HG03097 (cell line): ENCODE data around the gene TMBIM6.
A peak's percentile ranks its signal among the peaks of the same experiment; 100 is the strongest.
"Not testable (repeated sequence)": the region's sequence is repeated elsewhere in the genome, so short reads cannot be mapped to it uniquely, and the experiment has no call there.

Experiments used
- ATAC-seq: cut with Tn5 transposase; IDR thresholded peaks from one replicate; pipeline ENCODE4 v1.9.1; 2021; ENCODE audit not compliant: unreplicated experiment, low FRiP score

Gene TMBIM6, protein sequence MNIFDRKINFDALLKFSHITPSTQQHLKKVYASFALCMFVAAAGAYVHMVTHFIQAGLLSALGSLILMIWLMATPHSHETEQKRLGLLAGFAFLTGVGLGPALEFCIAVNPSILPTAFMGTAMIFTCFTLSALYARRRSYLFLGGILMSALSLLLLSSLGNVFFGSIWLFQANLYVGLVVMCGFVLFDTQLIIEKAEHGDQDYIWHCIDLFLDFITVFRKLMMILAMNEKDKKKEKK

DNA sequence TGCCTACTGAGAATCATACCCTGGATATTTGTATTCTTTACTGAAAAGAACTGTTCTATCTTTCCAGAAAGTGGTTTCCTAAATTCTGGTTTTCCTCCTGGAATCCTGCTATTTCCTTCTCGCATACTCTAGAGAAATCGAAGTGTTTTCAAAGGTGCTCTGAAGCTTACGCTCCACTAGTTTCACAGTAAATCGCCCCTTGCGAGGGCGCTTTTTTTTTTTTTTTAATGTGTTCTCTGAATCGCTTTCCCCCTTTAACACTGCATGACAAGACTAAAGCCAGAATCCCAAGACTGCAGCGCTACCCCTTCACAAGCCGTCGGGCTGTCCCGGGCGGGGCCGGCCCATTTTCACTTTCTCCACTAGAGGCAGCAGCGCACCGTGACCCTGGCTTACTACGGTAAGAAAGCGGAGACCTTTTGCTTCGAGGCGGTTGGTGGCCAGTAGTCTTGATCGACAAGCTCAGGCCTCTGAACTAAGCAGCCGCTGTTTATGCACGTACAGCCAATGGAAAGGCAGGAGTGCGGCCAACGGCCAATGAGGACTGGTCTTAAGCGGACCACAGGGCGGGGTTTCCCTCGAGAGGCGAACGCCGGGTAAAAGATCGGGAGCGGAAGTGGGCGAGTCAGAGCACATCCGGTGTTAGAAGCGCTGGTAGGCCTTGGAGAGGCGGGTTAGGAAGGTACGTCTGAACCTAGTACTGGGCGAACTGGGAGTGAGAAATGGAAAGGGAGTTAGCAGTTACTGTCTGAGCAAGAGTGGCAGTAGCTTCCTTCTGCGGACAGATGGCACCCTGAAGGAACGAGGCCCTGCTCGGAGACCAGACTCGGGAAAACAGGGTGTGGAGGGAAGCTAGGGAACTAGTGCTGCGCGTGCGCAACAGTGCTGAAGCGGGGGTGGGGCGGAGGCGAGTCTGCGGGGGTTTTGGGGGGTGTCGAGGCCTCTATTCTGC, at the start of gene TMBIM6:
Gene TMBIM6 (plus strand): TSS at position 628 of the 952 bp plus-strand sequence. CDS start 10,937 bp downstream, outside the sequence.
- peak; percentile 97 for ATAC-seq

DNA sequence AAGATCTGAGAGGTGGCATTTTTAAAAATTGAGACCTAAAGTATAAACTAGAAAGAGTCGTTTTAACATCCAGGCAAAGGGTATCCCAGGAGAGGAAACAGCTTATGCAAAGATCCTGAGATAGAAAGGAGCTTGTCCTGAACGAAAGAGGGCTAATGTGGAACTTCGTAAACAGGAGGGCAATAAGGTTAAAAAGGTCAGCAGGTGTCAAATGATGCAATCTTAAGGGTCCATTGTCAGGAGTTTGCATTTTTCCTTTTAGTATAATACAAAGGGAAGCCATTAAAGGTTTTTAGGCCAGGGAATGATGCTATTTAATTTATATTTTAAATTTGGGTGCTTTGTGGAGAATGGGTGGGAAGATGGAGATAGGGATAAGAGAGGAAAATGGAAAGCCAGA, 48.5 kb upstream of the TMBIM6 start:
- ATAC-seq = no peak

DNA sequence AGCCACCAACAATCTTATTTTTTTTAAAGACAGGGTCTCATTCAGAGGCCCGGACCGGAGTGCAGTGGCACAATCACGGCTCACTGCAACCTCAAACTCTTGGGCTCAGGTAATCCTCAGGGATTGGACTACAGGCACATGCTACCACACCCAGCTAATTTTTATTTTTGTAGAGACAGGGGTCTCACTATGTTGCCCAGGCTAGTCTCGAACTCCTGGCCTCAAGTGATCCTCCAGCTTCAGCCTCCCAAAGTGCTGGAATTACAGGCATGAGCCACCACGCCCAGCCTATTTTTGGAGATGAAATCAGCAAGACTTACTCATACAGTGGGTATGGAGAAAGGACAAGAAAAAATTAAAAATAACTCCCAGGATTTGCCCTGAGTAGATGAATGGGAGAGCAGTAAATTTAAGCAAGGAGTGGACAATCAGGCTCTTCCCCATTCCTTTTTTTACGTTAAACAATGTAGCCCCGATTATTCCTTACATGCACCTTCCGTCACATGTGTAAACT, 47.4 kb upstream of the TMBIM6 start:
- ATAC-seq = no peak

DNA sequence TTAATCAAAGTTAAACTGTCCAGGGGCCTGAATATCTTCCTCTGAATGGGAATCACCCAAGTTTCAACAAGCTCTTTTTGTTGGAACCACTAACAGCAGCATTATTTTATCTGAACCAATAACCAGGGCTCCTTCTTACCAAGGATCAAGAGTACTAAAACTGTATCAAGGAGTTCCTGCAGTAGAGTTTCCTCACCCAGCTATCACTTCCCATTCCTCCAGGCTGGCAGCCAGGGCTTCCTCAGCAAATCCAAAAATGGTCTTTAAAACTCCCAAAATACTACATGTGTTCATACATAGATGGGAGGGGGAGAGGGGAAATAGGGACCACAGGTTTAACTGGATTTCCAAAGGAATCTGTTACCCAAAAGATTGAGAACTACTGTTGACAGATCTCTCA, 44.6 kb upstream of the TMBIM6 start:
- ATAC-seq = no peak

DNA sequence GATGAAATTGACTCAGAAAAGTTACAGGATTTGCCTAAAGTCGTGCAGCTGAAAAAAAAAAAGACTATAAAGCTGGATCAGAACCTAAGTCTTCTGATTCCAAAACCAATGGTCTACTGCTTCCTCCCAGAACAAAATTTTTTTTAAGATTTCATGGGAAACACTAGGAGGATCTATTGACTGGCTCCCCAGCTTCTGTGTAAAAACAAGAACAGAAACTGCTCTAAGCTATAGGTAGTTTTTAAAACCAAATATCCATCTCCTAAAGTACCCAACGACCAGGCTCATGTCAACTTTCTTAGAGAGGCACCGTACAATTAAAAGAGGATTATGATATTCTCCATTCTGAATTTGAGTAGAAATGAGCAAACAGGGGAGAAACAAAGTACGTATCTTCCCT, 43.5 kb upstream of the TMBIM6 start:
- ATAC-seq = no peak

DNA sequence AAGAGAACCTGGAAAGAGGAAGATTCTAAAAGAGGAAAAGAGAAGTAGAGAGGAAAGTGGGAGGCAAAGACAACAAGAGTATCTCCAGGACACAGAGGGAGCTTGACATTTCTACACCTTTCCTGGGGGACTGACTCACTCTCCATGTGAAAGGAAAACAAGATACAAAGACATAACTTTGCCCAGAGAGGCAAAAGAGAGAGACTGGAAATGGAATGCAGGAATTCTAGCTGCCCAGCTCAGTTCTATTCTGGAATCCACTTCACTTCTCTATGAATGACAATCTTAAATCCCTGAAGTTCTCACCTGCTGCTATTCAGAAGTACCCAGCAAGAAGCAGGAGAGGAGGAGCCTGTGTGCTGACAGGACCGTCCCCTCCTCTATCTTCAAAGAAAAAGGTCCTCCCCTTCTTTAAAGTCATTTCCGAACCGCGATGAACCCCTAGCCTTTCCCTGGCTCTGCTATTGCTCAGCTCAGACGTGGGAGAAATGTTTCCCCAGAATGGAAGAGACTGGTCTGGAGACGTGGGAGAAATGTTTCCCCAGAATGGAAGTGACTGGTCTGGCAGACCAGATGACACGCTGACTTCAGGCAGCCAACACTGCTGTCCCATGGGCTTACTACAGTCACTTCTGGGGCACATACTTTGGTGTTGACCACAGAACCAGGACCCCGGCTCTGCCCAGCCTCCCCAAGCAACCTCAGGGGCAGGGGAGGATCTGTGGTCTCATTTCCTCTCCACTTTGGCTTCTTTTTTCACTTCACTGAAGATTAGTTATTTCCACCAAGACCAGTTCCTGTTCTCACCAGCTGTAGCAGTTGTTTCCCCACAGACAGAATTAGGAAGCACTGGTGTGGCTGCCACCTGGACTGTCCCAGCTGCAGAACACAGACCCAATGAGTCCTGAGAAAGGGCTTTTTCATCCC, 42.5 kb upstream of the TMBIM6 start:
- peak; percentile 82 for ATAC-seq

DNA sequence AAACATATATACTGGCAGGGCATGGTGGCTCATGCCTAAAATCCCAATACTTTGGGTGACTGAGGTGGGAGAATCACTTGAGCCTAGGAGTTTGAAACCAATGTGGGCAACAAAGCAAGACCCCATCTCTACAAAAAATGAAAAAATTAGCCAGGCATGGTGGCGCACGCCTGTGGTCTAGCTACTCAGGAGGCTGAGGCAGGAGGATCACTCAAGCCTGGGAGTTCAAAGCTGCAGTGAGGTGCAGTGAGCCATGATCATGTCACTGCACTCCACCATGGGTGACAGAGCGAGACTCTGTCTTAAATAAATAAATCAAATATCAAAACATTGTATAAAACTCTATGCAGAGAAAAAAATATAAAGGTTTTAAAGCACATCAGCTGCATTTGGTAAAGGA, 39.3 kb upstream of the TMBIM6 start:
- ATAC-seq = no peak

DNA sequence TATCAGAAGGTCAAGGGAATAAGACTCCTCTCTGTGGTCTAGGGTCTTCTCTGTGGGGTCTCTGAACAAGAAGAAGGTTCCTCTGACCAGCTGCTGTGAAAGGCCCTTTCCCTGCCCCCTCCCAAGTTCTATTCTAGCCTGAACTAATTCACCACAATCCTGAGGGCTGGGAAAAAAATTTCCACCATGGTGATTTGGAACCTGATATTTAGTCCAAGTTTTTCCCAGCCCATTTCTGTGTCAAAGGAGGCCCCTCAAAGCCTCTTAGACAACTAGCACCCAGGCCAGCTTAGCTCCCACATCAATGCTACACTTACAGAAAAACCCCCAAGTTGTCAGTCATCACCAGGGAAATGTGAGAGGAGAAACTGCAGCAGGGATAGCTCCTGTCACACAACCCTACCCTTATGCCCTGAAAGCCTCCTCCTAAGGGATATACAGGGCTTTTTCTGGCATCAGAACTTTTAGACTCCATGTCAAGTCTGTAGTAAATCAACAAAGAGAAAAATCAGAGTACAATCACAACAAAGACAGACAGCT, 38.6 kb upstream of the TMBIM6 start:
- no peak for ATAC-seq

DNA sequence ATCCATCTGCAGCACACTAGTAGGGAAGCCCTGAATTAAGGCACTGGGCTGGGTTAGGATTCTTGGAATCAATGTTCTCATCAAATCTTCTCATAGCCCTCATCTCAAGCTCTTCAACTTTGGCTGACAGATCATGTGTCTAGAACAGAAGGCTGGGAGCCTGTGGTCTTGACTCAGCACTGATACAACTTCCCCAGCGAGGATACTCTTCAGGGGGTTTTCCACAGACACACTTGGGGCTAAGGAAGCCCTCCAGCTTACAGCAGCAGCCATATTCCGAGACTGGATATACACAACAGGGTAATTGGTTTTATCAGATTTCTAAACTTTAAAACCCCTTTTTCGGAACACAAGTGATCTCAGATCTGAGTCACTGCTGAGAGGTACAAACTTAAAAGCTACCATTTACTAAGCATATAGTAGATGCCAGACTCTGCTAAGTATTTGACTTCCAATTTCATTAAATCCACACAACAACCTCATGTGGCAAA, 37.7 kb upstream of the TMBIM6 start:
- ATAC-seq = no peak

DNA sequence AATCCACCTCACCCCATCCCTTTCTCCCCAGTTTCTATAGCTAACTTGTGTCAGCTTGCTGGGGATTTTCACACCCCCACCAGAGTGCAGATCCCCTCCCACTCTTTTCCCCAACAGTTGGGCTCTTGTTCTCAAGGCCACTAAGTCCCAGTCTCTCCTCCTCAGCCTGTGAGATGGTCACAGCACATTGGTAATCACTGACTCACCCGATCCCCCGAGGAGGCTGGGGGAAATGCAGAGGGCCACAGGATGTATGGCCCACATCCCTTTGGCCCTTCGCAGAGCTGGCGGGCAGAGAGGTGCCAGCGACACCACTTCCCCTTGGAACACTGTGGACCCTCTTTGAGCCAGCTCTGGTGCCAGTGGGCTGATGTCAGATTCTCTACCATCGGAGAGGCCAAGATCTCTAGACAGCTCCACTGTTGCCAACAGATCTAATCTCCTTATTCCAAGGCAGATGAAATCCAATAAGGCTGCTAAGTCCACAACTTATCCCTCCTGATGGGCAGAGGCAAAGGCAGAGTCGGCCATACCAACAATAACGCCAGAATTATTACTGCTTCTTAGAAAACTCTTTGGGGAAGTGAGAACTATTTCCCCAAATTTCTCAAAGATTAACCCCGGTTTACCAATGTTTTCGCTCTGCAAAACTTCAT, 35.8 kb upstream of the TMBIM6 start:
- ATAC-seq = no peak

DNA sequence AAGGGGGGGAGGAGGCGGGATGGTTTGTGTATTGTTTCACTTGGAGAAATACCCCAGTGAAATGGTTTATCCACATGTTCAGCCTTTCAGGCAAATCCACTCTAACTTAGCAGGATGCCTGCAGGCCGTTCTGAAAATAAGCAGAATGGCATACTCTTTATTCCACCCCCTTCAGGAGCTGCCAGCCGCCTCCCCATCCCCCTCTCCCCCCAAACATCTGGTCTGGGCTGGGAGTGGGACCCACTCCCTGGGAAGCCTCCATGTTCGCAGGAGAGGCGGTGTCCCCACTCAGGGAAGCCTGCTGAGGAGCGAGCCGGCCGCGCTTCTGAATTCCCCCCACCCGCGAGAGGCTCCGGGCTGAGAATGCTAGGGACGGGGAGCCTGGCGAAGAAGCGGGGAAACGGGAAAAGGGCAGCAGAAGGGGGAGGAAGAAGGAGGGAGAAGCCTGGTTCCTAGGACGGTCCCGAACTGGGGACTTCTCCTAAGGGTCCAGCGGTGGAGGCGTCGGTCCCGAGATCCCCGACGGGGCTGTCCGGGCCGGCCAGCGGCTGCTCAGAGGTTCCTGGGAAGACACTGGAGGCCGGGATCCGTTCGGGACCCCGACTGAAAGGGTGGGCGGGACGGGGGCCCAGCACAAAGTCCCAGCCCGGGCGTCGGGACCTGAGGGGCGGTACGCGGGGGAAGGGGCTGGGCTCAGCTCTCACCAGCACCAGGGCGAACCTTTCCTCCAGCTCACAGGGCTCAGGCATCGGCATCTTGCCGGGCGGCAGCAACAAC, 34.8 kb upstream of the TMBIM6 start:
- ATAC-seq = peak; percentile 20

DNA sequence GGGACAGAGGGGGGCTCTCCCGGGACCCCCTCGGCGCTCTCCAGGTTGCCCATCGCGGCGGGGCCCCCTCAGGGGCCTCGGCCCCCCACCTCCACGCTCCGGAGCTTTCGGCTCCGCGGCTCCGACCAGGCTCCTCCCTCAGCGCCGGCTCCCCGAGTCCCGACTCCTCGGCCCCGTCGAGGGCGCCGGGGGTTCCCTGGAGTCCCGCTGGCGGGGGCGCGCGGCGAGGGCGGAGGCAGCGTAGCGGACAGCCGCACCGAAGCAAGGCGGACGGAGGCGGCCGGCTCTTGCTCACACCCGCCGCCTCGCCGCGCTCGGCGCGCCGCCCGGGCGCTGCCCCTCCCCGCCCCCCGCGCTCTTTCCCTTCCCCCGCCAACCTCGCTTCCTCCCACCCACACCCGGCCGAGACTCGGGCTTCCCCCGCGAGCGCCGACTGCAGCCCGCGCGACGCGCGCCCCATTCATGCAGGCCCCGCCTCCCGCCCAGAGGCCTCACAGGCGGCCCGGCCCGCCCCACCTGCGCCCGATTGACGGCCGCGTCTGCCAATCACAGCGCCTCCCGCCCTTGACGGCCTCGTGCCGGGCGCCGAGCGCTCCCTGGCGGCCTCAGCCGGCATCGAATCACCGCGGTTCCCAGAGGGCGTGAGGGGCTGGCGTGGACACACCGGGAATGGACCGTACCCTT, 34.1 kb upstream of the TMBIM6 start, which contains the start of gene FMNL3:
Gene FMNL3 (minus strand): TSS at position 278 of the 684 bp plus-strand sequence. CDS start 225 bp downstream, at position 53.
- ATAC-seq = peak; percentile 76

DNA sequence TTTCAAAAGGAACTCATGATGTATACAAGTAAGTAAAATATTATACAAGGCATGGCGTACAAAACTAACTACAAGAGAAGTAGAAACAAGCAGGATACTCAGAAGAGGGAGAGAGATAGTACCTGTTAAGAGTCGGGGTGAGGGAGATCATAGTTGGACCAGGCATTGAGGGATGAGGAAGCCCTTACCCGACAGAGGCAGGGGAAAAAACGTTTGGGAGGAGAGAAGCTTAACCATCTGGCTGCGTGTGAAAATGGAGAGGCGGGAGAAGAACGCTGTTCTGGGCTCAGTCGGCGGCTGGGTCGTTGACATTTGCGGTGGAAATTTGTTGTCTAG, 33.6 kb upstream of the TMBIM6 start:
- no peak for ATAC-seq

DNA sequence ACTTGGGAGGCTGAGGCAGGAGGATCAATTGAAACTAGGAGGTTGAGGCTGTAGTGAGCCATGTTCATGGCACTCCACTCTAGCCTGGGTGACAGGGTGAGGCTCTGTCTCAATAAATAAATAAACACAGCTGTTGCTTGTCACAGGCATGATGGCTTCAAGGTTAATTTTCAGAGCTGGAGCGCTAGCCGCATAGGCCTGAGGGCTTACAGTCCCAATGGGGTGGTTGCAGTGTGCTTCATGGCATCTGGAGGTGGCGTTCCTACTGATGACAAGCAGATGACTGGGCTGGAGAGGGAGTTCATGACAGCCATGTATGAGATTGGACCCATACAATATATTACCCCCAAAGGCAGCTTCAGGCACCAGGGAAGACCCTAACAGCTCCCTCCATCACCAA, 32.5 kb upstream of the TMBIM6 start:
- no peak for ATAC-seq

DNA sequence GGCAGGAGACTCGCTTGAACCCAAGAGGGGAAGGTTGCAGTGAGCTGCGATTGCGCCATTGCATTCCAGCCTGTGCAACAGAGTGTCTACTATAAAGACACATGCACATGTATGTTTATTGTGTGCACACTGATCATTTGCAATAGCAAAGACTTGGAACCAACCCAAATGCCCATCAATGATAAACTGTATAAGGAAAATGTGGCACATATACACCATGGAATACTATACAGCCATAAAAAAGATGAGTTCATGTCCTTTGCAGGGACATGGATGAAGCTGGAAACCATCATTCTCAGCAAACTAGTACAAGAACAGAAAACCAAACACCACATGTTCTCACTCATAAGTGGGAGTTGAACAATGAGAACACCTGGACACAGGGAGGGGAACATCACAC, 27.4 kb upstream of the TMBIM6 start:
- not testable (repeated sequence) for ATAC-seq

DNA sequence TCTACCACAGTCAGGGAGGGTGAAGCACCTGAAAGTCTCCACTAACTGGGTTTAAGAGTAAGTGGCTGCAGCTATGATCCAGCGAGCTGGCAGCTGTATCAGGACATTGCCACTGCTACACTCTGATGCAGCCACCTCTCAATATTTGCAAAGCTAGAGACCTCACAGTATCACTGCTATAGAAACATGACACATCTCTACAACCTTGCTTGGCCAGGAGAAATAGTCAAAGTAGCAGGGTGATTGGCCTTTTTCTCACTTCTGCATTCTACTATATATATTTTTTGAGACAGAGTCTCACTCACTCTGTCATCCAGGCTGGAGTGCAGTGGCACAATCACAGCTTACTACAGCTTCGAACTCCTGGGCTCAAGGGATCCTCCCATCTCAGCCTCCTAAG, 24.8 kb upstream of the TMBIM6 start:
- no peak for ATAC-seq

DNA sequence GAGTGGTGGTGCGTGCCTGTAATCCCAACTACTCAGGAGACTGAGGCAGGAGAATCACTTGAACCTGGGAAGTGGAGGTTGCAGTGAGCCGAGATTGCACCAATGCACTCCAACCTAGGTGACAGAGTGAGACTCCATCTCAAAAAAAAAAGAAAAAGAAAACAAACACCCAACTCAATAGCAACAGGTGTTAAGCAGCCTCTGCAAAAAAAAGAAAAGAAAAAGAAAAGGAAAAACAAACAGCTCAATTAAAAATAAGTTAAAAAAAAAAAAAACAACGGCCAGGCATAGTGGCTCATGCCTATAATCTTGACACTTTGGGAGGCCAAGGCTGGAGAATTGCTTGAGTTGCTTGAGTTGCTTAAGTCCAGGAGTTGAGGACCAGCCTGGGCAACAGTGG, 23.6 kb upstream of the TMBIM6 start:
- ATAC-seq = not testable (repeated sequence)

DNA sequence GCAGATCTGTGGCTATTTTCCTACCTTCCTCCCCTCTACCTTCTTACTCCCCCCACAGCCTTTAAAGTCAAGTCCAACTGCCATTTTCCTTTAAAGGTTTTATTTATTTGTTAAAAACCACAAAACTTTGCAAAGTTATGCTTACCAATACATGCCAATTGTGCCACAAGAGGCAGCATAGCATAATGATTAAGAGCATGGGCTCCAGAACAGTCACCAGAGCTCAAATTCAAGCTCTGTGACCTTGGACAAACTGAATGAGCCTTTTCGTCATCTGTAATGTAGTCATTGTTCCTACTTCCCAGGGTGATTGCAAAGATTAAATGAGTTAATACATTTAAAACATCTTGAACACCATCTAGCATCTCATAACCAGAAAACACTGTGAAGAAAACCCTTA, 21.1 kb upstream of the TMBIM6 start:
- ATAC-seq = no peak
